Esophagus squamous epithelium (tissue), 4 donors: ENCODE data around the gene MUL1.

Experiments
- CTCF ChIP-seq, 6 experiments: fragments of 450-650 bp in 4 of 6; fragments of 200-600 bp in 2 of 6; sonication (generic) in 2 of 6; IDR thresholded peaks; one replicate each; pipeline ENCODE4 v1.5.1; 2016 to 2019; ENCODE audit warnings: antibody characterized with exemption in 6 of 6, mild to moderate bottlenecking in 4 of 6, moderate library complexity in 4 of 6
- POLR2A ChIP-seq, 4 donors: fragments of 450-650 bp; IDR thresholded peaks; one replicate each; pipeline ENCODE4 v1.6.1; 2017; ENCODE audit warnings: antibody characterized with exemption in 4 of 4, mild to moderate bottlenecking in 4 of 4, moderate library complexity in 3 of 4

GRCh38 chr1:20493839-20494608 lies 13.9 kb downstream of the MUL1 start:
- TF ChIP-seq CTCF (IDR thresholded peaks at IDR 0.05) = peak; percentile 96 to 99 (median 98)
- TF ChIP-seq POLR2A (IDR thresholded peaks at IDR 0.05) = no peak
